Spleen (tissue), 7 donors: ENCODE data around the gene ECHDC3.

Experiments used
- POLR2A ChIP-seq, 3 donors: fragments of 450-650 bp; IDR thresholded peaks; one replicate each; pipeline ENCODE4 v1.5.1; 2017; ENCODE audit warnings: antibody characterized with exemption in 3 of 3, mild to moderate bottlenecking in 1 of 3
- POLR2AphosphoS5 ChIP-seq, 3 donors: sonication (generic); formaldehyde crosslinking; IDR thresholded peaks; one replicate each; pipeline ENCODE4 v1.5.1; 2017; ENCODE audit warnings: antibody characterized with exemption in 3 of 3
- TF ChIP-seq, protein P1 (sequence below), 11 experiments: fragments of 200-600 bp in 7 of 11; fragments of 450-650 bp in 4 of 11; sonication (generic) in 4 of 11; IDR thresholded peaks in 8 of 11; conservative IDR thresholded peaks in 3 of 11; 1 replicate in 7 of 11; 2 replicates in 4 of 11; pipeline versions ENCODE4 v1.4.0 to v1.8.0; 2016 to 2021; ENCODE audit warnings: antibody characterized with exemption in 11 of 11, inconsistent platforms in 4 of 11, mild to moderate bottlenecking in 1 of 11
- donor health status: DM: no; HTN: no; CAD: no; lungs with moderate emphysema.
- donor health status: DM: no; HTN: no; CAD: no.
- donor health status: DM: no; HTN: no; CAD: no.

DNA sequence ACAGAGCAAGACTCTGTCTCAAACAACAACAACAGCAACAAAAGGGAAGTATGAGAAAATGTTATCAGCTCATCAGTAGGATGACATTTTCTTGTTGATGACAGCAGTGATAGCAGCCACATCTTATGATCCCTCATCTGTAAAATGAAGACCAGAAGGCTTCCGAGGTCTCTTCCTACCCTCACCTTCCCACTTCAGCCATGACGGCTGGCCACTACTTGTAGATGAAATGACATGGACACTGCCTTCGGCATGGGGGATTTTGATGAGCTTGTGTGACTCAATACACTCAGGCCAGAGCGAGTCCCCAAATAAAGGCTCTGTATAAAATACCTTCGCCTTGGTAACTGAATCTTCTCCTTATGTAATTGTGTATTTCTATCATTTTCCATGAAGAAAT is 6.7 kb downstream of the ECHDC3 start:
- TF ChIP-seq POLR2AphosphoS5 (IDR thresholded peaks at IDR 0.05) = no peak
- TF ChIP-seq, protein P1, sequence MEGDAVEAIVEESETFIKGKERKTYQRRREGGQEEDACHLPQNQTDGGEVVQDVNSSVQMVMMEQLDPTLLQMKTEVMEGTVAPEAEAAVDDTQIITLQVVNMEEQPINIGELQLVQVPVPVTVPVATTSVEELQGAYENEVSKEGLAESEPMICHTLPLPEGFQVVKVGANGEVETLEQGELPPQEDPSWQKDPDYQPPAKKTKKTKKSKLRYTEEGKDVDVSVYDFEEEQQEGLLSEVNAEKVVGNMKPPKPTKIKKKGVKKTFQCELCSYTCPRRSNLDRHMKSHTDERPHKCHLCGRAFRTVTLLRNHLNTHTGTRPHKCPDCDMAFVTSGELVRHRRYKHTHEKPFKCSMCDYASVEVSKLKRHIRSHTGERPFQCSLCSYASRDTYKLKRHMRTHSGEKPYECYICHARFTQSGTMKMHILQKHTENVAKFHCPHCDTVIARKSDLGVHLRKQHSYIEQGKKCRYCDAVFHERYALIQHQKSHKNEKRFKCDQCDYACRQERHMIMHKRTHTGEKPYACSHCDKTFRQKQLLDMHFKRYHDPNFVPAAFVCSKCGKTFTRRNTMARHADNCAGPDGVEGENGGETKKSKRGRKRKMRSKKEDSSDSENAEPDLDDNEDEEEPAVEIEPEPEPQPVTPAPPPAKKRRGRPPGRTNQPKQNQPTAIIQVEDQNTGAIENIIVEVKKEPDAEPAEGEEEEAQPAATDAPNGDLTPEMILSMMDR (IDR thresholded peaks at IDR 0.05 in 8 of 11, conservative IDR thresholded peaks at IDR 0.05 in 3 of 11) = no peak
- no peak for TF ChIP-seq POLR2A (IDR thresholded peaks at IDR 0.05)
